NCI-H1694 (cell line): ENCODE results near the gene KPNA3.
"Not testable (repeated sequence)": the region's sequence is repeated elsewhere in the genome, so short reads cannot be mapped to it uniquely, and the experiment has no call there.

Experiments
- DNase-seq: peaks from one replicate; lab custom pipeline; 2025; lab: John Stamatoyannopoulos, UW

Gene KPNA3

GRCh38 chr13:49792550-49793324, at the start of gene KPNA3:
TSS of gene KPNA3 (minus strand) at chr13:49792682. CDS start at chr13:49792506, 176 bp downstream.
- peak; percentile 92 for DNase-seq

GRCh38 chr13:49841964-49842363, 49.5 kb upstream of the KPNA3 start:
- no peak for DNase-seq

- DNase-seq = no peak
Measured at GRCh38 chr13:49840675-49841074, 48.2 kb upstream of the KPNA3 start.

GRCh38 chr13:49840266-49840665, 47.8 kb upstream of the KPNA3 start:
- peak; percentile 3 for DNase-seq

GRCh38 chr13:49838989-49839388, 46.5 kb upstream of the KPNA3 start:
- DNase-seq = no peak

- DNase-seq = no peak
Measured at GRCh38 chr13:49836516-49836915, 44.0 kb upstream of the KPNA3 start.

GRCh38 chr13:49833402-49833801, 40.9 kb upstream of the KPNA3 start:
- no peak for DNase-seq

GRCh38 chr13:49831455-49831854, 39.0 kb upstream of the KPNA3 start:
- DNase-seq = no peak

GRCh38 chr13:49830721-49831120, 38.2 kb upstream of the KPNA3 start:
- no peak for DNase-seq

- DNase-seq = no peak
Measured at GRCh38 chr13:49829715-49830114, 37.2 kb upstream of the KPNA3 start.

- DNase-seq = no peak
Measured at GRCh38 chr13:49828453-49828852, 36.0 kb upstream of the KPNA3 start.

GRCh38 chr13:49827891-49828290, 35.4 kb upstream of the KPNA3 start:
- no peak for DNase-seq

GRCh38 chr13:49827336-49827735, 34.9 kb upstream of the KPNA3 start:
- DNase-seq = no peak

- no peak for DNase-seq
Measured at GRCh38 chr13:49821216-49822009, 28.9 kb upstream of the KPNA3 start.

- no peak for DNase-seq
Measured at GRCh38 chr13:49820591-49821215, 28.2 kb upstream of the KPNA3 start.

GRCh38 chr13:49816047-49816446, 23.6 kb upstream of the KPNA3 start:
- not testable (repeated sequence) for DNase-seq

GRCh38 chr13:49814551-49815270, 22.2 kb upstream of the KPNA3 start:
- DNase-seq = no peak

GRCh38 chr13:49812812-49813211, 20.3 kb upstream of the KPNA3 start:
- DNase-seq = no peak

GRCh38 chr13:49811527-49811908, 19.0 kb upstream of the KPNA3 start:
- no peak for DNase-seq

GRCh38 chr13:49810567-49811526, 18.4 kb upstream of the KPNA3 start:
- DNase-seq = no peak

GRCh38 chr13:49807681-49808080, 15.2 kb upstream of the KPNA3 start:
- no peak for DNase-seq
